ENCODE measurements around the gene PCDH10. TPM values are rescaled to one million over a fixed set of nuclear protein-coding genes. Genes with fewer than 3 reads are reported as not detected.

Gene PCDH10
- total RNA-seq, 1 donor = 5.1 TPM

DNA sequence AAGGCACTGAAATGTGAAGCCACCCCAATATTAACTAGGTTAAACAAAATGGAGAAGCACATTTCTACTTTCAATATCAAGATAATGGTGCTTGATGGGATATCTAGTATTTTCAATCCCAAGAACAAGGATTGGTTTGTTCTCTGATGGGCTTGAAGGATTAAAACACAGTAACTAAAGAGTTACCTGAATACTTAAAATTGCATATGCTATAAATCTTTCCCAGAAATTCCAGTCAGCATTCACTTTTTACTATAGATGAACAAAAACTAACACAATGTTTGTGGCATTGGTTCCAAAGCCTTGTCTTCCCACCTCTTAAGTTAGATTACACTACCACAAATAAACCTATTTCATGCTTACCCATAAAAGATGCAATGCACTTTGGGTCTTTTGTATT is 3.9 kb upstream of the PCDH10 start:
- H3K27me3 ChIP-seq (ENCODE audit: insufficient read depth, low read length) = peaks cover 8% of the 10 kb centered on the region
- H3K27ac ChIP-seq (ENCODE audit: low read depth, low read length) = no peak overlapping the region
- DNase-seq (ENCODE audit: insufficient read length, low spot score, missing footprints) = no peak
- H2AFZ ChIP-seq (ENCODE audit: low read length) = no peak overlapping the region
- H3K79me2 ChIP-seq (ENCODE audit: insufficient read depth, low read length) = no peaks in the 10 kb centered on the region
- TF ChIP-seq, protein P1, sequence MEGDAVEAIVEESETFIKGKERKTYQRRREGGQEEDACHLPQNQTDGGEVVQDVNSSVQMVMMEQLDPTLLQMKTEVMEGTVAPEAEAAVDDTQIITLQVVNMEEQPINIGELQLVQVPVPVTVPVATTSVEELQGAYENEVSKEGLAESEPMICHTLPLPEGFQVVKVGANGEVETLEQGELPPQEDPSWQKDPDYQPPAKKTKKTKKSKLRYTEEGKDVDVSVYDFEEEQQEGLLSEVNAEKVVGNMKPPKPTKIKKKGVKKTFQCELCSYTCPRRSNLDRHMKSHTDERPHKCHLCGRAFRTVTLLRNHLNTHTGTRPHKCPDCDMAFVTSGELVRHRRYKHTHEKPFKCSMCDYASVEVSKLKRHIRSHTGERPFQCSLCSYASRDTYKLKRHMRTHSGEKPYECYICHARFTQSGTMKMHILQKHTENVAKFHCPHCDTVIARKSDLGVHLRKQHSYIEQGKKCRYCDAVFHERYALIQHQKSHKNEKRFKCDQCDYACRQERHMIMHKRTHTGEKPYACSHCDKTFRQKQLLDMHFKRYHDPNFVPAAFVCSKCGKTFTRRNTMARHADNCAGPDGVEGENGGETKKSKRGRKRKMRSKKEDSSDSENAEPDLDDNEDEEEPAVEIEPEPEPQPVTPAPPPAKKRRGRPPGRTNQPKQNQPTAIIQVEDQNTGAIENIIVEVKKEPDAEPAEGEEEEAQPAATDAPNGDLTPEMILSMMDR (IDR thresholded peaks at IDR 0.05; ENCODE audit: extremely low read depth, low read depth, low read length) = no peak
- H3K4me2 ChIP-seq (ENCODE audit: insufficient read depth, low read length) = no peak overlapping the region
- no peaks in the 10 kb centered on the region for H3K9me3 ChIP-seq (ENCODE audit: low read depth, low read length)
- H3K36me3 ChIP-seq (ENCODE audit: insufficient read depth, low read length) = no peaks in the 10 kb centered on the region
- peaks cover 23% of the 10 kb centered on the region for H3K4me1 ChIP-seq (ENCODE audit: insufficient read depth, low read length)
- no peak overlapping the region for H3K4me3 ChIP-seq (ENCODE audit: insufficient read depth, low read length)
- no peaks in the 10 kb centered on the region for H4K20me1 ChIP-seq (ENCODE audit: insufficient read depth, low read length)

DNA sequence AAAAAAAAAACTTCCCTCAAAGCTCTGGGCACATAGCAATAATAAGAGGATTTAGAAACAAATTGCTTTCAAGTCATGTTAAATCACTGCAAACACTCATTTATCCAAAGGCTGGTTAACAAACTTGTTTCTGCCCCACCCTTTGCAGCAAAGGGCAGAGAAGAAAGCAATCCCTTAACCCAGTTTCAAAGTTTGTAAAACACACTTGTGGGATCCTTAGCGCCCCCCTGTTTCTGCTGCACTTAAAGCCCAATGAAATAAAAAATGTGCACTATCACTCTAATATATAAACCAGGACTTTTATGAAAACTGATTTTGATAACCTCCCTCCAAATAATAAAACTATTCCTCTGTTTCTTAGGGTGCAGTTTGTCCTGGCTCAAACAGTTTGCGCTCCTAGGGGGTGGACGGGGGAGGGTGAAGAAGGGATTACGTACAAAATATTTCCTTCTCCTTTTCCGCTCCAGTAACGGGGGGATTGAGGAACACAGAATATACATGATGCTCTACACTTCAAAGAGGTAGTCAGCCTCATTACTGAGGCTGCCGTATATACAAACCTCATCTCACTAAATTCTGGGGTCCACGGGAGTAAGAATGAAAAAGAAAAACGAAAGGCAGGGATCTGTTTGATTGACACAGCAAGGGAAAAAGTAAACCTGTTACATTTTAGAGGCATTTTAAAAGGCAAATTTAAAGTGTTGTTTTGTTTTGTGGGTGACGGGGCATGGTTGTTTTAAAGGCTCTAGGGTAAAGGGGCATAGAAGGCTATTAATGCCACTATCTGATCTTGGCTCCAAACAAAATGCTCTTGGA is 3.1 kb upstream of the PCDH10 start:
- Histone ChIP-seq H3K9me3 (ENCODE audit: low read depth, low read length) (no peaks in the 10 kb centered on the region), H3K27ac (ENCODE audit: low read depth, low read length) (no peak overlapping the region), H3K79me2 (ENCODE audit: insufficient read depth, low read length) (peaks cover 2% of the 10 kb centered on the region), H2AFZ (ENCODE audit: low read length) (peak overlapping the region; percentile 86), H3K4me3 (ENCODE audit: insufficient read depth, low read length) (peak overlapping the region; percentile 77), H4K20me1 (ENCODE audit: insufficient read depth, low read length) (no peaks in the 10 kb centered on the region), H3K36me3 (ENCODE audit: insufficient read depth, low read length) (no peaks in the 10 kb centered on the region), H3K4me1 (ENCODE audit: insufficient read depth, low read length) (peaks cover 24% of the 10 kb centered on the region), H3K4me2 (ENCODE audit: insufficient read depth, low read length) (peak overlapping the region; percentile 99), H3K27me3 (ENCODE audit: insufficient read depth, low read length) (peaks cover 15% of the 10 kb centered on the region)
- DNase-seq (ENCODE audit: insufficient read length, low spot score, missing footprints) = peak; percentile 30
- TF ChIP-seq, protein P1 (IDR thresholded peaks at IDR 0.05; ENCODE audit: extremely low read depth, low read depth, low read length) = no peak

DNA sequence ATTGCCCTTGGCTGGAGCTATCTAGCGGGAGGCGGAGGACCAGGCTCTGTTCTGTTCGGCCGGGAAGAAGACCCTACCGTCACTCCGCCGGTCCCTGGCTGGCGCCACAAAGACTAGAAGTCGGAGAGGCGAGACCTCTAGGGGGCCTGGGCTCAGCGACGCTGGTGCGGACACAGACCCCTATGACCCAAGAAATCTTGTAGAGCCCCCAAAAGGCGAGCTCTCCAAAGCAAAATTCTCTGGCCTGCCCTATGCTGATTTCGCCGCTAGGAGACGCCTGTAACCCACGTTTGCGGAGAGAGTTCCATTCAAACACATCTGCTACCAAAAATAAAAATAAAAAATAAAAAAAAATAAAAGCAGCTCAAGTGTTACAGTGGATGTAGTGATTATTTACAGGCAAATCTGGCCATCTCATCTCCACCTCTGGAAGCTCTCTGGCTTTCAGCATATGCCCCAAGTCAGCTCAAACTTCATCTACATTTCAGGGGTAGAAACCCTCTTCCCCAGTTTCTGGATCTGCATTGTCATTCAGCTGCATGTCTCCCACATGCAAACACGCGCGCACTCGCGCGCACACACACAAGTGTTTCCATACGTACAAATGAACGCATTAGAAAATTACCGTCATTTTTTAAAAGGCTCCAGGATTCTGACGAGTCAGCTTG is 2.4 kb upstream of the PCDH10 start:
- no peak overlapping the region for H3K27ac ChIP-seq (ENCODE audit: low read depth, low read length)
- H3K4me2 ChIP-seq (ENCODE audit: insufficient read depth, low read length) = peak overlapping the region; percentile 99
- no peaks in the 10 kb centered on the region for H3K9me3 ChIP-seq (ENCODE audit: low read depth, low read length)
- H4K20me1 ChIP-seq (ENCODE audit: insufficient read depth, low read length) = no peaks in the 10 kb centered on the region
- peaks cover 2% of the 10 kb centered on the region for H3K79me2 ChIP-seq (ENCODE audit: insufficient read depth, low read length)
- peak overlapping the region; percentile 77 for H3K4me3 ChIP-seq (ENCODE audit: insufficient read depth, low read length)
- DNase-seq (ENCODE audit: insufficient read length, low spot score, missing footprints) = peak; percentile 84
- H3K27me3 ChIP-seq (ENCODE audit: insufficient read depth, low read length) = peaks cover 23% of the 10 kb centered on the region
- no peaks in the 10 kb centered on the region for H3K36me3 ChIP-seq (ENCODE audit: insufficient read depth, low read length)
- TF ChIP-seq, protein P1 (IDR thresholded peaks at IDR 0.05; ENCODE audit: extremely low read depth, low read depth, low read length) = peak; percentile 99
- peak overlapping the region; percentile 86 for H2AFZ ChIP-seq (ENCODE audit: low read length)
- H3K4me1 ChIP-seq (ENCODE audit: insufficient read depth, low read length) = peaks cover 27% of the 10 kb centered on the region

DNA sequence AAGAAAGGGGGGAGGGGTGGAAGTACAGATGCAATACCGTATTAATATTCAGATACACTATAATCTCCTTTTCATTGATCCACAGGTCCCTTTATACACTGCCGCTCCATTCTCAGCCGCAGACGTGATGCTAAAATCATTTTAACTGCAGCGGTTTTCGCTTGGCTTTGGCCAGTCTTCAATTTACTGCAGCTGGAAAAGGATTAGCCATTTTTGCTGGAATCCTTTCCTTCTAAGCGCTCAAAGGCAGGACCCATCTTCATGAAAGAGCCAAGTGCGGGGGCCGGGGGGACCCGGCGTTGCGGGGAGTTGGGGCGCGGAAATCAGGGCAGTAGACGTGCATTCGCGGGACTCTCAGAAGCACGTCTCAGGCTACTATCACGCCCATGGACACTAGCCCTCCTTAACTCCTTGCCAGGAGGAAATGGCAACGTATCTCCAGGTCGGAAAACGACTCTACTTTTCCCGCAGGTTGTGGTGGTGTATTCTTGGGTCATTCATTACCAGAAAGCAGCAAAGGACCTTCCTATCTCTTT is 1.7 kb upstream of the PCDH10 start:
- Histone ChIP-seq H3K27me3 (ENCODE audit: insufficient read depth, low read length) (peaks cover 28% of the 10 kb centered on the region), H3K4me1 (ENCODE audit: insufficient read depth, low read length) (peaks cover 28% of the 10 kb centered on the region), H3K79me2 (ENCODE audit: insufficient read depth, low read length) (peaks cover 2% of the 10 kb centered on the region), H3K4me3 (ENCODE audit: insufficient read depth, low read length) (peak overlapping the region; percentile 77), H3K9me3 (ENCODE audit: low read depth, low read length) (no peaks in the 10 kb centered on the region), H4K20me1 (ENCODE audit: insufficient read depth, low read length) (no peaks in the 10 kb centered on the region), H3K4me2 (ENCODE audit: insufficient read depth, low read length) (peak overlapping the region; percentile 99), H3K36me3 (ENCODE audit: insufficient read depth, low read length) (no peaks in the 10 kb centered on the region), H2AFZ (ENCODE audit: low read length) (peak overlapping the region; percentile 74), H3K27ac (ENCODE audit: low read depth, low read length) (no peak overlapping the region)
- peak; percentile 54 for DNase-seq (ENCODE audit: insufficient read length, low spot score, missing footprints)
- TF ChIP-seq, protein P1 (IDR thresholded peaks at IDR 0.05; ENCODE audit: extremely low read depth, low read depth, low read length) = no peak
